ENCODE measurements around the gene ANKRA2.

ANKRA2 gene, protein sequence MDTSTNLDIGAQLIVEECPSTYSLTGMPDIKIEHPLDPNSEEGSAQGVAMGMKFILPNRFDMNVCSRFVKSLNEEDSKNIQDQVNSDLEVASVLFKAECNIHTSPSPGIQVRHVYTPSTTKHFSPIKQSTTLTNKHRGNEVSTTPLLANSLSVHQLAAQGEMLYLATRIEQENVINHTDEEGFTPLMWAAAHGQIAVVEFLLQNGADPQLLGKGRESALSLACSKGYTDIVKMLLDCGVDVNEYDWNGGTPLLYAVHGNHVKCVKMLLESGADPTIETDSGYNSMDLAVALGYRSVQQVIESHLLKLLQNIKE

DNA sequence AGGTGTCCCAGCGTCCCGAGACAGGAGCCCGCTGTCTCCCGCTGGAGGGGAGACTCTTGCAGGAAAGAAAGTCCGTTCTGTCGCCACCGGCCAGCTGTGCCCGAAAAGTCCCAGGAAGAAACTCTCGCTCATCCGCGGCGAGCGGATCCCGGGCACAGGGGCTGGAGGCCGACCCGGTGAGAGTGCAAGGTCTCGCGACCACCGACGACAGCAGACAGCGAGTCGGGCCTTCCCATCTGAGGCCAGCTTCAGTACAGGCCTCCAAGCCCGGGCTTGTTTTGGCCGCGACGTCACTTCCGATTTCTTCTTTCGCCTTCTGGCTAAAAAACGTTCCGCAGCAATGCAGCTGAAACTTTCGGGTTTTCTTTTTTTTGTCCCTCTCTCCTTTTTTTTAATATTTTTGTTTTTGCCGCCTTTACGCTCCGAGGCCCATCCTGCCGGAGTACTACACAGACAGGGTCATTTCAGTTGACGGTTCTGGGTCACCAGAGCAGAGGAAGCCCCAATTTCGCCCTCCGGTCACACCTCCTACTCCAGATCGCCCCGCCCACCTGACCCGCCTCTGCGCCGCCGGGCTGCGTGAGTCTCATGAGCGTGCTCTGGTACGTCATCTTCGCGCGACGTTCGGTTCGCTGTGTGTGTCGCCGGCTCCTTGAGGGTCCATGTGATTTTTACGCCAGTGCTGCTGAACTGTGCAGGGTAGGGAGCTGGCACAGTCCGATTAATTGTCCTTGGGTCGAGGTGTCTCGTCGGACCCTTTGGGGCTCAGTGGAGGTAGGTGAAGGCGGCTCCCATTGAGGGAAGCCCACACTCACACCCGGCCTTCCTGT lies at the start of gene ANKRA2, which contains the start of gene UTP15:
ANKRA2 (minus strand) TSS at position 501 of the 830 bp plus-strand sequence. CDS start 2,758 bp downstream, outside the sequence.
UTP15 (plus strand) TSS at position 605 of the 830 bp plus-strand sequence. CDS start 1,602 bp downstream, outside the sequence.
- DNase-seq, result peak; percentile 97

- no peak for DNase-seq
These were observed 49.6 kb upstream of the ANKRA2 start for GRCh38 chr5:73615085-73615484.

DNA sequence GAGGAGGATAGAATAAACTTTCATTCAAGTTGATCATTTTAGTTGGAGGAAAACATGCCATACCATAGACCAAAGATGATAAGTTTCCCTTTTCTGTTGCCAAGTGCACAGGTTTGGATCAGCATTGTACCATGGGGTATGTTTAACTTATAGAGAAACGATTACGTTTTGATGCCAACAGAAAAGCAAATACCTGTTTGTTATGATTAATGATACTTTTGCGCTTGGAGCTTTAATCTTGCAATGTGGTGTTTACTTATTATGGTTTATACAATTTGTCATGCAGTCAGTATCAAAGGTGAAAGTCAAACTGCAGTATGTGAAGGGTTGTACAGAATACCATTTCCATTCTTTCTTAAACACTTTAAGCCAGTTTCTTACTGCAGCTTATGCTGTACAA lies 47.4 kb upstream of the ANKRA2 start:
- DNase-seq, result no peak

DNA sequence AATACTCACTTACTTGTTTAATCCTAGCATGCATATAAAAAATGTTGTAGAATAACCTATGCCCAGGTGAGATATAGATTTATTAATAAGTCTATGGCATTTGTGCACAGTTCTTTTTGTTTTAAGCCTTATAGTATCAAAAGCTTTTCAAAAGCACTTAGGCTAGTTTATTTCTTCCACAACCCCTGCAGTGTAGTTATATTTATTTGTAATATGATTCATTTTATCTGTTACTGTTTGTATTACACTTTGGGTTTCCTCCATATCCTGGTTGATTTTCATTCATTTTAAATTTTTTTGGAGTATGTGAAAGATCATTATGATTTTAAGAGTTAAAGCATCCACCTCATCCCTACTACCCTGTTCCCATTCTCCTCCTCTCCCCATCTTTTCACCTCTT lies 41.8 kb upstream of the ANKRA2 start:
- DNase-seq, result no peak

DNA sequence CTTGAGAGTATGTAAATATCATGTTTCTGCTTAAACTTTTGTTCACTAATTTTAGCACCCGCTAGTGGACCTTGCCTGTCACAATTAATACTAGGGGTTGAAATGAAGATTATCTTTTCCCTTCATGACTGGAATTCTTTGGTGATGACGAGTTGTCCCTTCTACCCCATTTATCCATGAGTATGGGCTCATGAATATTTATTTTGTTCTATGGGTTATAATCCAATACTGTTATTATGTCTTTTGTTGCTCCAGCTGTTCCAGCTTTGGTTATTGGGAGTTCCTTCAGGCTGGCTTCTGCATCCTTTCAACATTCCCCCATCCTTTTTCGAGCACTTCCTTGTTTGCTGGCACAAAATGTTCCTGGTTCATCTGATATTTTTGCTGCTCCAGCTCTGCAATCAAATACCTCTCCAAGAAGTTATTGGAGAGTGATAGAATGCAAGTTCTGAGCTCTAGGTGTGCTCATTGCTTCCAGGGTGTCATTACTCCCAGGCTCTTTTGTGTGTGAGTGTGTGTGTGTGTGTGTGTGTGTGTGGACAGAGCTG lies 40.8 kb upstream of the ANKRA2 start:
- no peak for DNase-seq

- DNase-seq, result no peak
These were observed 40.0 kb upstream of the ANKRA2 start for GRCh38 chr5:73605223-73606087.

- no peak for DNase-seq
These were observed 38.6 kb upstream of the ANKRA2 start for GRCh38 chr5:73603998-73604397.

- DNase-seq, result no peak
These were observed 33.9 kb upstream of the ANKRA2 start for GRCh38 chr5:73599380-73599779.

- no peak for DNase-seq
These were observed 31.4 kb upstream of the ANKRA2 start for GRCh38 chr5:73596705-73597328.

GRCh38 chr5:73592551-73592950 lies 27.1 kb upstream of the ANKRA2 start:
- no peak for DNase-seq

DNA sequence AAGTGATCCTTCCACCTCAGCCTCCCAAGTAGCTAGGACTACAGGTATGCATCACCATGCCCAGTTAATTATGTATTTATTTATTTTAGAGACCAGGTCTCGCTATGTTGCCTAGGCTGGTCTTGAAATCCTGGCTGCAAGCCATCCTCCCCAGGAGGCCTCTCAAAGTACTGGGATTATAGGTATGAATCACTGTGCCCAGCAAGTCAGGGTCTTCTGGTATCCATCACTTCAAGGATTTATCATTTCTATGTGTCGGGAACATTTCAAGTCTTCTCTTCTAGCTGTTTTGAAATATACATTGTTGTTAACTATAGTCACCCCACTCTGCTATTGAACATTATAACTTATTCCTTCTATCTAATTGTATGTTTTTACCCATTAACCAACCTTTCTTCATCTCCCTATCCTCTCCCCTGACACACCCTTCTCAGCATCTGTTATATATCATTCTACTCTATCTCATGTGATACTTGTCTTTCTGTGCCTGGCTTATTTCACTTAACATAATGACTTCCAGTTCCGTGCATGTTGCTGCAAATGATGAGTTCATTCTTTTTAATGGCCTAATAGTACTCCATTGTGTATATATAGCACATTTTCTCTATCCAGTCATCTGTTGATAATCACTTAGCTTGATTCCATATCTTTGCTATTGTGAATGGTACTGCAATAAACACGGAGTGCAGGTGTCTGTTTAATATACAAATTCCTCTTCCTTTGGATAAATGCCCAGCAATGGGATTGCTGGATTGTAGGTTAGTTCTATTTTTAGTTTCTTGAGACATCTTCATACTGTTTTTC lies 26.5 kb upstream of the ANKRA2 start:
- no peak for DNase-seq

- DNase-seq, result no peak
These were observed 25.8 kb upstream of the ANKRA2 start for GRCh38 chr5:73591102-73591695.

- DNase-seq, result no peak
These were observed 22.5 kb upstream of the ANKRA2 start for GRCh38 chr5:73587923-73588322.

DNA sequence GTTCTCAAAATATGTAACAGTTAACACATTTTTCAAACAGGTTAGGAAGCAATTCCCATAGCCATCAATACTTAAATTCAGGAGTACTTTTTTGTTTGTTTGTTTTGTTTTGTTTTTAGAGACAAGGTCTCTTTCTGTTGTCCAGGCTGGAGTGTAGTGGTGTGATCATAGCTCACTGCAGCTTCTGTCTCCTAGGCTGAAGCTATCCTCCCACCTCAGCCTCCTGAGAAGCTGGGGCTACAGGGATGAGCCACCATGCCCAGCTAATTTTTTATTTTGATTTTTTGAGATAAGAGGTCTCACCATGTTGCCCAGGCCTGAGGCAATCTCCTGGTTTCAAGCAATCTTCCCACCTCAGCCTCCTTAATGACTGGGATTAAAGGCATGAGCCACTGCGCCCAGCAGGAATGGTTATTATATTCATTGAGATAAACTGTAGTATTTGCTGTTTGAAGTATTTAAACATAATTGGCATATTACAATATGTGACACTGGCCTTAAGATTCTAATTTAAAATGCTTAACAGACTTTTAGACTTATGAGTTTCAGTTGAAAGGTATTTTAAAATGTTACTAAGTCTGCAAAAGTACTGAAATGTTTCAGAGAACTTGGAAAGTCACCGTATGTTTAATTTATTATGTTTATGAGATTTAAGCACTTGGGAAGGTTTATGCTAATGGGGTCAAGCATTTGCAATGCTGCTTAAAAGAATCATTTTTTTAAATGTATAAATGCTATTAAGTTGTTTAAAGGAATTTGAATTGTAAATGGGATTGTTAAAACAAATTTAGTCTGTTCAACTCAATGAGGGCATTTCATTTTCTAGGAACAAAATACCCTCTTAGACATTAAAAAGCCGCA lies 17.1 kb upstream of the ANKRA2 start:
- DNase-seq, result no peak

- no peak for DNase-seq
These were observed 619 bp upstream of the ANKRA2 start for GRCh38 chr5:73565969-73566547.

- DNase-seq, result no peak
These were observed 764 bp downstream of the ANKRA2 start for GRCh38 chr5:73564675-73565074.

GRCh38 chr5:73564018-73564417 lies 1.4 kb downstream of the ANKRA2 start:
- no peak for DNase-seq

- no peak for DNase-seq
These were observed 6.5 kb downstream of the ANKRA2 start for GRCh38 chr5:73558950-73559349.

GRCh38 chr5:73552642-73553041 lies 12.8 kb downstream of the ANKRA2 start:
- DNase-seq, result no peak

- no peak for DNase-seq
These were observed 15.4 kb downstream of the ANKRA2 start for GRCh38 chr5:73550016-73550415.
